SJCRH30 (cell line): ENCODE results near the gene FRMD8. TPM values are rescaled to one million over a fixed set of nuclear protein-coding genes. Genes with fewer than 3 reads are reported as not detected.

ENCODE experiments used
- DNase-seq, 2 experiments: peaks; one replicate each; pipeline ENCODE4 v3.0.0-alpha.2; 2015 to 2020
- H3K27ac ChIP-seq: fragments of 250-450 bp; sonication (Bioruptor Pico); 2 replicates; pipeline ENCODE4 v1.5.1; 2020; ENCODE audit warnings: mild to moderate bottlenecking, moderate library complexity
- H3K27me3 ChIP-seq: fragments of 250-450 bp; sonication (Bioruptor Pico); 2 replicates; pipeline ENCODE4 v1.5.1; 2020; ENCODE audit warnings: mild to moderate bottlenecking, moderate library complexity
- H3K36me3 ChIP-seq: fragments of 250-450 bp; sonication (Bioruptor Pico); 2 replicates; pipeline ENCODE4 v1.5.1; 2020; ENCODE audit warnings: mild to moderate bottlenecking, moderate library complexity
- H3K4me1 ChIP-seq: fragments of 250-450 bp; sonication (Bioruptor Pico); 2 replicates; pipeline ENCODE4 v1.5.1; 2020; ENCODE audit warnings: mild to moderate bottlenecking, moderate library complexity
- H3K4me3 ChIP-seq: fragments of 250-450 bp; sonication (Bioruptor Pico); 2 replicates; pipeline ENCODE4 v1.5.1; 2020; ENCODE audit warnings: mild to moderate bottlenecking, moderate library complexity
- H3K9me3 ChIP-seq: fragments of 250-450 bp; sonication (Bioruptor Pico); replicated peaks from 2 replicates; pipeline ENCODE4 v1.5.1; 2020; ENCODE audit warnings: mild to moderate bottlenecking, moderate library complexity
- total RNA-seq: library from RNA; depleted of rRNA; stranded (reverse); fragments of >200 nt; shearing (Covaris generic); gene quantifications from 2 replicates; pipeline ENCODE4 v1.2.3, GENCODE V29; 2014

Gene FRMD8
- total RNA-seq, 1 experiment from 2014 or later: 21.0 TPM

GRCh38 chr11:65362320-65362931 is 24.0 kb upstream of the FRMD8 start:
- DNase-seq: no peak
- H3K4me3 ChIP-seq: no peak overlapping the region
- H3K9me3 ChIP-seq: no peaks in the 10 kb centered on the region
- no peaks in the 10 kb centered on the region for H3K27me3 ChIP-seq
- no peaks in the 10 kb centered on the region for H3K4me1 ChIP-seq
- H3K27ac ChIP-seq: no peak overlapping the region
- no peaks in the 10 kb centered on the region for H3K36me3 ChIP-seq

- H3K27ac ChIP-seq: no peak overlapping the region
- H3K9me3 ChIP-seq: no peaks in the 10 kb centered on the region
- no peaks in the 10 kb centered on the region for H3K4me1 ChIP-seq
- H3K27me3 ChIP-seq: no peaks in the 10 kb centered on the region
- no peak overlapping the region for H3K4me3 ChIP-seq
- no peaks in the 10 kb centered on the region for H3K36me3 ChIP-seq
- no peak for DNase-seq
Observed at GRCh38 chr11:65362966-65363365, 23.5 kb upstream of the FRMD8 start.

GRCh38 chr11:65363770-65364169 is 22.7 kb upstream of the FRMD8 start:
- Histone ChIP-seq H3K4me1 (no peaks in the 10 kb centered on the region), H3K4me3 (no peak overlapping the region), H3K27ac (no peak overlapping the region), H3K27me3 (no peaks in the 10 kb centered on the region), H3K36me3 (no peaks in the 10 kb centered on the region), H3K9me3 (no peaks in the 10 kb centered on the region)
- DNase-seq: no peak

- peak; percentile 61 to 83 for DNase-seq
- no peaks in the 10 kb centered on the region for H3K36me3 ChIP-seq
- H3K27ac ChIP-seq: no peak overlapping the region
- no peak overlapping the region for H3K4me3 ChIP-seq
- H3K9me3 ChIP-seq: no peaks in the 10 kb centered on the region
- no peaks in the 10 kb centered on the region for H3K27me3 ChIP-seq
- H3K4me1 ChIP-seq: peaks cover 3% of the 10 kb centered on the region; the same call in 1 of the 2 replicates
Observed at GRCh38 chr11:65366340-65366773, 20.1 kb upstream of the FRMD8 start.

- no peak for DNase-seq
Observed at GRCh38 chr11:65370659-65371049, 15.8 kb upstream of the FRMD8 start.

GRCh38 chr11:65373839-65374580 is 12.4 kb upstream of the FRMD8 start:
- no peak for DNase-seq
- no peaks in the 10 kb centered on the region for H3K9me3 ChIP-seq
- H3K4me1 ChIP-seq: peaks cover 3% of the 10 kb centered on the region; the same call in 1 of the 2 replicates
- H3K27me3 ChIP-seq: no peaks in the 10 kb centered on the region
- H3K4me3 ChIP-seq: no peak overlapping the region
- no peaks in the 10 kb centered on the region for H3K36me3 ChIP-seq
- H3K27ac ChIP-seq: no peak overlapping the region

More at GRCh38 chr11:65370659-65371049, 15.8 kb upstream of the FRMD8 start:
- 0 out of 2 replicates have a peak overlapping the region, but pooled peaks have one; percentile 12 for H3K27ac ChIP-seq
- no peaks in the 10 kb centered on the region for H3K9me3 ChIP-seq
- no peak overlapping the region for H3K4me3 ChIP-seq
- H3K36me3 ChIP-seq: no peaks in the 10 kb centered on the region
- no peaks in the 10 kb centered on the region for H3K27me3 ChIP-seq
- peaks cover 3% of the 10 kb centered on the region; the same call in 1 of the 2 replicates for H3K4me1 ChIP-seq

- H3K4me3 ChIP-seq: no peak overlapping the region
- H3K36me3 ChIP-seq: no peaks in the 10 kb centered on the region
- no peaks in the 10 kb centered on the region for H3K9me3 ChIP-seq
- DNase-seq: no peak
- H3K27me3 ChIP-seq: no peaks in the 10 kb centered on the region
- H3K27ac ChIP-seq: no peak overlapping the region
- peaks cover 3% of the 10 kb centered on the region; the same call in 1 of the 2 replicates for H3K4me1 ChIP-seq
Observed at GRCh38 chr11:65375012-65375411, 11.4 kb upstream of the FRMD8 start.

- Histone ChIP-seq H3K4me3 (no peak overlapping the region), H3K27me3 (no peaks in the 10 kb centered on the region)
- no peak for DNase-seq
Observed at GRCh38 chr11:65376138-65376713, 10.2 kb upstream of the FRMD8 start.

GRCh38 chr11:65377036-65377435 is 9.4 kb upstream of the FRMD8 start:
- H3K27me3 ChIP-seq: no peaks in the 10 kb centered on the region
- H3K36me3 ChIP-seq: no peaks in the 10 kb centered on the region
- no peak overlapping the region for H3K4me3 ChIP-seq
- H3K9me3 ChIP-seq: no peaks in the 10 kb centered on the region
- H3K4me1 ChIP-seq: peaks cover 3% of the 10 kb centered on the region; the same call in 1 of the 2 replicates
- no peak overlapping the region for H3K27ac ChIP-seq
- DNase-seq: no peak

More at GRCh38 chr11:65376138-65376713, 10.2 kb upstream of the FRMD8 start:
- H3K36me3 ChIP-seq: no peaks in the 10 kb centered on the region
- no peak overlapping the region for H3K27ac ChIP-seq
- no peaks in the 10 kb centered on the region for H3K9me3 ChIP-seq
- H3K4me1 ChIP-seq: peaks cover 2% of the 10 kb centered on the region; the same call in 1 of the 2 replicates

GRCh38 chr11:65377777-65378176 is 8.7 kb upstream of the FRMD8 start:
- DNase-seq: no peak
- no peak overlapping the region for H3K4me3 ChIP-seq
- H3K27me3 ChIP-seq: no peaks in the 10 kb centered on the region
- H3K4me1 ChIP-seq: peaks cover 3% of the 10 kb centered on the region; the same call in 1 of the 2 replicates
- H3K9me3 ChIP-seq: no peaks in the 10 kb centered on the region
- H3K36me3 ChIP-seq: no peaks in the 10 kb centered on the region
- no peak overlapping the region for H3K27ac ChIP-seq

GRCh38 chr11:65378208-65378927 is 8.1 kb upstream of the FRMD8 start:
- no peaks in the 10 kb centered on the region for H3K27me3 ChIP-seq
- peaks cover 3% of the 10 kb centered on the region; the same call in 1 of the 2 replicates for H3K4me1 ChIP-seq
- no peaks in the 10 kb centered on the region for H3K36me3 ChIP-seq
- H3K4me3 ChIP-seq: no peak overlapping the region
- DNase-seq: no peak
- H3K27ac ChIP-seq: no peak overlapping the region
- no peaks in the 10 kb centered on the region for H3K9me3 ChIP-seq

GRCh38 chr11:65378928-65379638 is 7.4 kb upstream of the FRMD8 start:
- Histone ChIP-seq H3K4me3 (no peak overlapping the region), H3K4me1 (peaks cover 3% of the 10 kb centered on the region; the same call in 1 of the 2 replicates), H3K27ac (no peak overlapping the region), H3K9me3 (no peaks in the 10 kb centered on the region), H3K36me3 (no peaks in the 10 kb centered on the region), H3K27me3 (no peaks in the 10 kb centered on the region)
- DNase-seq: no peak

- DNase-seq: no peak
- Histone ChIP-seq H3K36me3 (no peaks in the 10 kb centered on the region), H3K27ac (no peak overlapping the region), H3K27me3 (no peaks in the 10 kb centered on the region), H3K9me3 (no peaks in the 10 kb centered on the region), H3K4me1 (peaks cover 3% of the 10 kb centered on the region; the same call in 1 of the 2 replicates), H3K4me3 (no peak overlapping the region)
Observed at GRCh38 chr11:65379698-65380459, 6.6 kb upstream of the FRMD8 start.
